ENCODE measurements around the gene SHF.
"Not testable (repeated sequence)": the region's sequence is repeated elsewhere in the genome, so short reads cannot be mapped to it uniquely, and the experiment has no call there.

SHF gene

GRCh38 chr15:45143946-45144345 is 43.8 kb downstream of the SHF start:
- DNase-seq = no peak

DNA sequence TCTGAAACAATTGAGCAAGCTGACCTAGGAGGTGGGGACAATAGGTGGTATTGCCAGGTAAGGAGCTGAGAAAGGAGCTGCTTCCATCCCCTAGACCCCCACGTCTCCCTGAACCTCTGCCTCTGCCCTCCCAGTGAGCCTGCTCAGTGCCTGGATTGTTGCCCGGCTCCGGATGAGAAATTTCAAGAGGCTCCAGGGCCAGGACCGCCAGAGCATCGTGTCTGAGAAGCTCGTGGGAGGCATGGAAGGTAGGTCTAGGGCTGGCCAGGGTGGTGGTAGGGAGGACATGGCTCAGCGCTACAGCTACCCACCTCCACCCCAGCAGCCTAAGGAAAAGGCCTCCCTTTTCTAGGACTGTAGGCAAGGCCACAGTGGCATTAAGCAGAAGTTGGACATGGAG is 44.7 kb downstream of the SHF start:
- DNase-seq = no peak

- DNase-seq = no peak
Observed at GRCh38 chr15:45141386-45141785, 46.4 kb downstream of the SHF start.

DNA sequence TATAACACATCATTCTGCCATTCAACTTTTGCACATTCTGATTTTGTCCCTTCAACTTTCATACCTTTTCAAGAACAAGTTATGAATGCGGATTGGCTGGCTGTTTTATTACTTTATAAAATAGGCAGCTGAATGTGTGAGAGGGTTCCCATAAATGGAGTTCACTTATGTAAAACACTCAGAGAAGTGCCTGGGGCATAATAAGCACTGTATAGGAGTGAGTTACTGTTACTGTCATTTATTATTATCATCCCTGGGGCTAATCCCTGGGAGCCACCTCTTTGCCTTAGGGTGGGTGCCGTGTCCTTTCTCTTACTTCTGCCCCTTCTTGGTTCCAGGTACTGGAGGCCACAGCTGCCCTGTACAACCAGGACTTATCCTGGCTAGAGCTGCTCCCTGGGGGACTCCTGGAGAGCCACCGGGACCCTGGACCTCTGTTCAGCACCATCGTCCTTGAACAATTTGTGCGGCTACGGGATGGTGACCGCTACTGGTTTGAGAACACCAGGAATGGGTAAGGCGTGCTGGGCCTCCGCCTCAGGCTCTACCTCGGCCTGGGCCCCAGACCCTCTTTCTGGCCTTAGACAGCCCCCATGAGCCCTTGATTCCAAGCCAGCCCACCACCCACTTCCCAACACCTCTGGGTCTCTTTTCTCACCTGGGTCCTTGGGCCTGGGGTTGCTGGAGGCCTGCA is 47.1 kb downstream of the SHF start:
- DNase-seq = no peak

DNA sequence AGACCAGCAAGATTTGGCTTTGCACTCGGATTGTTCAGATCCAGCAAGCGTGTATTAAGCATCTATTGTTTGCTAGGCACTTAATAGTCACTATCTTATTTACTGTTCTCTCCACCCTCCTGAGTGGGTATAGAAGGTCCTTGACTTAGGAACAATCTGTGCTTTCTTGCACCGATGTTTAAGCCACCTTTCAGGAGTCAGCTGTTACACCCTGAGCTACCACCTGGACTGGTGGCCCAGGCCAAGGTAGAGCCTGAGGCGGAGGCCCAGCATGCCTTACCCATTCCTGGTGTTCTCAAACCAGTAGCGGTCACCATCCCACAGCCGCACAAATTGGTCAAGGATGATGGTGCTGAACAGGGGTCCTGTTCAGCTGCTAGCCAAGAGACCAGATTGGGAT is 48.0 kb downstream of the SHF start:
- no peak for DNase-seq

DNA sequence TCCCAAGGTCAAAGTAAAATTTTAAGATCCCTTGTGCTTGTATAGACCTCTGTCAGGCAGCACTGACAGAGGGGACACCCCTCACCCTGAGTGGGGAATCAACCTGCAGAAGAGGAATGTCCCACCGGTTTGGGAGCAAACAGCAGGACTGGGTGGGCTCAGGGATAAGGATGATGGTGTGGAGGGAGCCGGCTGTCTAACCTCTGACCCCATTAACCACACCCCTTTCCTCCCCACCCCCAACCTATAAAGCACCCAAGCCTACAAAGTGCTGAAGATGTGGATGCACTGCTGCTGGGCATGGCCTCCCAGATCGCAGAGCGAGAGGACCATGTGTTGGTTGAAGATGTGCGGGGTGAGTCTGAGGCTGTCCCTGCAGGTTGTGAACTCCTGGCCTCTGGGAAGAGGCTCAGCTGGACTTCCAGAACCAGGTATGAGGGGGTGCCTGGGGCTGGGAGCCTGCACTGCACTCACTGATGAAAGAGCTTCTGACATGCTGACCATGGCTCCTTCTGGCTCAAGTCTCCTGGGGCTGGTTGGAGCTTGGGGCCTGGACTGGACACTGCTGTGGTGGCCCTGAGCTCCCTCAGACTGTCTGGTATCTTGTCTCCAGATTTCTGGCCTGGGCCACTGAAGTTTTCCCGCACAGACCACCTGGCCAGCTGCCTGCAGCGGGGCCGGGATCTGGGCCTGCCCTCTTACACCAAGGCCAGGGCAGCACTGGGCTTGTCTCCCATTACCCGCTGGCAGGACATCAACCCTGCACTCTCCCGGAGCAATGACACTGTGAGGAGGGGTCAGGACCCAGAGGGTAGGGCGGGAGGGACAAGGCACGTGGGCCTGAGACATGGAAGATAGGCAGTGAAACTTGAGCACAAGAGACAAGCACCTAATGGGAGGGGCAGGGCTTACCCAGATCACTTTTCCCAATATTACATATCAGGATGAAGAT is 48.7 kb downstream of the SHF start:
- no peak for DNase-seq

GRCh38 chr15:45137703-45138102 is 50.1 kb downstream of the SHF start:
- DNase-seq = no peak

DNA sequence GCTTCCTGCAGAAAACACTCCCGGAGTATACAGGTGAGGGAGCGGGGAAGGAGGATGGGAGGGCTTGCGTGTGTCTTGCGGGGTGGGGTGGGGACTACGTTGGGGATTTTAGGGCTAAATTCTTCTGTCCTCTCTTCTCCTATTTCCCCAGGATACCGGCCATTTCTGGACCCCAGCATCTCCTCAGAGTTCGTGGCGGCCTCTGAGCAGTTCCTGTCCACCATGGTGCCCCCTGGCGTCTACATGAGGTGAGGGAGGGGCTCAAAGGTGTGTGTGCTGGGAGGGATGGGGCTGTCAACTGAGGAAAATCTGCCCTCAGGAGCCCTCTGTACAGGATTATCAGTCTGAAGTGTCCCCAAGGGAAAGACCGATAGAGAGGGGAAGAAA is 51.4 kb downstream of the SHF start:
- no peak for DNase-seq

- DNase-seq = not testable (repeated sequence)
Observed at GRCh38 chr15:45135705-45136377, 51.9 kb downstream of the SHF start.

DNA sequence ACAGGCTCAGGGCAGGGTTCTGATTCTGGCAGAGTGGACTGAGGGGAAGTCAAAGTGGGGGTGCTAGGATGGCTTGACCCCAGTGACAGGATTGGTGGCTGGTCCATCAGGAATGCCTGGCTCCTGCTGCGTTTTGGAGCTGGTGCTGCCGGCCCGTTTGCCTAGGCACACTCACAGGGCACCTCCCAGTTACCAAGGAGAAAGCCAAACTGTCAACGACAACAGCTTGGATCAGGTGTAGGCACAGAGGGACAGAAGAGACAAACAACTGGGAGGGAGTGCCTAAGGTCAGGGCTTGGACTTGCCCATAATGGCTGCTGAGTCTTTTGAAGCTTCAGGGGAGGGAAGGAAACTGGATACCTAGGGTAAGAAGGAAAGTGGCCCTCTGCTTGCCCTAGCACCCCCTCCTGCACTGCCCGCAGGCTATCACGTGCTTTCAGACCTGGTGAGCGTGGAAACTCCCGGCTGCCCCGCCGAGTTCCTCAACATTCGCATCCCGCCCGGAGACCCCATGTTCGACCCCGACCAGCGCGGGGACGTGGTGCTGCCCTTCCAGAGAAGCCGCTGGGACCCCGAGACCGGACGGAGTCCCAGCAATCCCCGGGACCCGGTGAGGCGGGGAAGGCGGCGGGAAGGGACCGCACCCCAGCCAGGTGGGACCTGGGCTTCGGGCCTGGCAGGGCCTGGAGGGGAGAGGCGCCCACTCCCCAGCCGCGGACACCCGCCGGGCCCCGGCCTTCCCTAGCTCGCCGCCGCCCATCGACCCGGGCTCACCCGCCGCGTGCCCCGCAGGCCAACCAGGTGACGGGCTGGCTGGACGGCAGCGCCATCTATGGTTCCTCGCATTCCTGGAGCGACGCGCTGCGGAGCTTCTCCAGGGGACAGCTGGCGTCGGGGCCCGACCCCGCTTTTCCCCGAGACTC is 52.8 kb downstream of the SHF start:
- no peak for DNase-seq

- DNase-seq = no peak
Observed at GRCh38 chr15:45134046-45134445, 53.7 kb downstream of the SHF start.

DNA sequence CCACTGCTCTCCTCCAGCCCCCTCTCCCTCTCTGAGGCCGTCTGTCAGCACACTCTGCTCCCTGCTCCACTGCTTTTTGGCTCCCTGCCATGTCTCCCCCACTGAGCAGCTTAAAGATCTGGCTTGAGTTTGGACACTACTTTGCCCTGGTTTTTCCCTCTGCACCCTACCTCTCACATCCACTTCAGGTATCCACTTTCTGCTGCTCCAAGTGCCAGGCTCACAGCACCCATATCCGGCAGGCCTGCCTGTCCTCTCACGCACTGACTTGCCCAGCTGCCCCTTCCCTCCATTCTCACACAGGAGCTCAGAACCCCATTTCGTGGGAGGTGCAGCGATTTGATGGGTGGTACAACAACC is 54.2 kb downstream of the SHF start:
- DNase-seq = no peak

DNA sequence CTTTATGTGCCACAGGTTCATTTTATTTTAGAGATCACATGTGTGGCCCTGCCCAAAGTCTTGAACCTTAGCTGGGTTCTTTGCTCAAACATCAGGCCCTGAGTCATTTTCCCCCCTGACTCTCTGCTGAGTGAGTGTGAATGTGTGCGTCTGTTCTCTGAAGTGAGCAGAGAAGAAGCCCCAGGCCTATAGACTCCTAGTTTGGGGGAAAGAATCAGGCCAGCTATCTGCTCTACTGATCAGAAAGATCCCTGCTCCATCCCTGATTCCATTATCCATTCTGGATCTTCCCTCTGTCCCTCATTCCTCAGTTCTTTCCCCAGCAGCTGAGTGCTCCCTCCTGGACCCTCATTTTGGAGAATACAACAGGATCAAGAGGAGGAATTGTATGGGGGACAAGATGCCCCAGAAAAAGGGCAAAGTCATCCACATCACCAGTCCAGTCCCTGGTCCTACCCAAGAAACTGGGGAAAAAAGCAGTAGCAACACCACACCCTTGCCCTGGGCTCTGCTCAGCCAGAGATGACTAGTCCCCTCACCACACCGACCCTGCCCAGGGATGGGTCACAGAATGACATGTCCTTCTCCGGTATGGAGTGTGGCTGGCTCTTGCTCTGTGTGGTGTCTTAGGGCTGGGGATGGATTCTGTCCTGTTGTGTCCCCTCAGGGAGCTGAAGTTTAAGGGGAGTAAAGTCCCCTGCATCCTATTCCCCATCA is 54.8 kb downstream of the SHF start:
- no peak for DNase-seq

GRCh38 chr15:45131510-45131909 is 56.3 kb downstream of the SHF start:
- no peak for DNase-seq

GRCh38 chr15:45130291-45131000 is 57.3 kb downstream of the SHF start:
- DNase-seq = no peak

GRCh38 chr15:45129651-45130129 is 58.1 kb downstream of the SHF start, which contains the start of the genes DUOX1 and DUOXA1:
TSS of gene DUOX1 (plus strand) at chr15:45129994. CDS start at chr15:45131967, 1,973 bp downstream.
TSS of gene DUOXA1 (minus strand) at chr15:45129879. CDS start at chr15:45123014, 6,865 bp downstream.
- DNase-seq = peak; percentile 11

DNA sequence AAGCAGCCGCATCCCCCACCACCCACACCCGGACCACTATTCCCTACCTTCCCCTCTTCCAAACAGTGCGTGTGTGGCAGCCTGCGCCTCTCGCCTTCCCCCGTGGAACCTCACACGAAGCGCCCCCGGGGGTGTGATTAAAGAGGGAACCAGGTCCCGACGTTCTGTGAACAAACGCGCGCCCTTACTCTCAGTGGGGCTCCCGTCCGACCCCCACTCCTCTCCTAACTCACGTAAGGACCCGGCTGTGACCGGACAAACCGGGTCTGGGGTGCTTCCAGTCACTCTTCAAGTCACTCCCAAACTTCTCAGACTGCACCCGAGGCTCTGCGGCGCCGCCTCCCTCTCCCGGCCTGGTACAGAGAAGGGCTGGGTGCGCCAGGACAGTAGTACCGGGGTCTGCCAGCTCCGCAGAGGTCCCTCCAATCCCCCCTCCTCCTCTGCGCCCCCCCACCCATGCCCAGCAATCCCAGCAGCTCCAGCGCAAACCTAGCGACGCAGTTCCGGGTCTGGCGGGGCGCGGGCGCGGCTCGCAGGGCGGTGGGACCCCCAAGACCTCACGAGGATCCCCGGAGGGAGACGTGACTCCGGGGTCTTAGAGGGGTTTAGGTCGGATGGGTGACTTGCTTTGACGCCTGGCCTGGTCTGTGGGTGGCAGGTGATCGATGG is 58.7 kb downstream of the SHF start:
- no peak for DNase-seq

DNA sequence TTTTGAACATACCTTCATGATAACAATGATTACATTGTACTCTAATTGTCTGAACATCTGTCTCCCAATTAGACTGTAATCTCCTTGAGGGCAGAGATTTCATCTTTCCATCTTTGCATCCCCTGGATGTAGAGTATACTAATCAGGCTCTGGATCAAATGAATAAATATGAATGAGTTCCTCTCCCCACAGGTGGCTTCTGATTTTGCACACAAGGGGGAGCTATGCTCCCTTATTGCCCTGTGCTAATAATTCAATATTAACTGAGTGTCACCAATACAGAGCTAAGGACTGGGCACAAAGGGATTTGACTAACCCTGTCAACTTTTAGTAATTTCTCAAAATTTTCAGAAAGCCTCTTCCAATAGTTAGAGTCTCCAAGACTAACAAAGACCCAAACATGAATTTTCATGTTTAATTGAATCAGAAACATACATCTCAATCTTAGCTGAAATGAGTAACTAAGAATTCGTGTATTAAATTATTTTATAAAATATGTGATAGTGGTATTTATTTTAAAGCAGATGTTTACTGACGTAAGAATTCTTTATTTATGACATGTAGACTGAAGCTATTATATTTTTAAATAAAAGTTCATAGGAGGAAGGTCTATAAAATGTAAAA is 61.1 kb downstream of the SHF start:
- peak; percentile 24 for DNase-seq

GRCh38 chr15:45123397-45123796 is 64.4 kb downstream of the SHF start:
- DNase-seq = no peak

GRCh38 chr15:45122719-45123118 is 65.0 kb downstream of the SHF start:
- DNase-seq = no peak

All from fibroblast of skin of back (primary cell).